ENCODE results near the gene NPRL2. TPM values are rescaled to one million over a fixed set of nuclear protein-coding genes. Genes with fewer than 3 reads are reported as not detected.

The NPRL2 gene
- total RNA-seq, 1 experiment from 2014 or later, result 24.1 TPM

Other genes with a start within 250 kb of the NPRL2 start
- 34.0 and 49.1 TPM in 2 replicates for gene SEMA3F, start 195.5 kb downstream of the NPRL2 start, total RNA-seq (2021)
- 0.48 TPM in 1 of 2 replicates, not detected in the other for gene GNAT1, start 159.2 kb downstream of the NPRL2 start, total RNA-seq (2021)
- 0.33 and 0.37 TPM in 2 replicates for gene SLC38A3, start 145.5 kb downstream of the NPRL2 start, total RNA-seq (2021)
- gene GNAI2, start 114.6 kb downstream of the NPRL2 start, total RNA-seq (2021), result 156 and 201 TPM in 2 replicates
- gene SEMA3B, start 81.6 kb downstream of the NPRL2 start, total RNA-seq (2021), result 52.4 and 92.6 TPM in 2 replicates
- 0.35 and 0.55 TPM in 2 replicates for gene LSMEM2, start 71.7 kb downstream of the NPRL2 start, total RNA-seq (2021)
- gene IFRD2, start 58.3 kb downstream of the NPRL2 start, total RNA-seq (2021), result 93.1 and 118 TPM in 2 replicates
- gene HYAL3, start 51.4 kb downstream of the NPRL2 start, total RNA-seq (2021), result 10.2 and 12.2 TPM in 2 replicates
- gene NAA80, start 51.4 kb downstream of the NPRL2 start, total RNA-seq (2021), result 25.2 and 25.7 TPM in 2 replicates
- gene HYAL1, start 47.2 kb downstream of the NPRL2 start, total RNA-seq (2021), result 1.3 and 1.9 TPM in 2 replicates
- 29.6 and 41.6 TPM in 2 replicates for gene HYAL2, start 28.0 kb downstream of the NPRL2 start, total RNA-seq (2021)
- 24.7 and 28.5 TPM in 2 replicates for gene TUSC2, start 22.6 kb downstream of the NPRL2 start, total RNA-seq (2021)
- gene RASSF1, start 9.9 kb downstream of the NPRL2 start, total RNA-seq (2021), result 15.9 and 17.7 TPM in 2 replicates
- 4.4 and 8.7 TPM in 2 replicates for gene ZMYND10, start 5.0 kb downstream of the NPRL2 start, total RNA-seq (2021)
- gene CYB561D2, start 87 bp upstream of the NPRL2 start, total RNA-seq (2021), result 15.7 and 19.3 TPM in 2 replicates
- 35.2 and 43.5 TPM in 2 replicates for gene TMEM115, start 8.7 kb upstream of the NPRL2 start, total RNA-seq (2021)
- gene CACNA2D2, start 152.9 kb upstream of the NPRL2 start, total RNA-seq (2021), result not detected in 2 replicates
- 7.4 and 7.5 TPM in 2 replicates for gene C3orf18, start 217.0 kb upstream of the NPRL2 start, total RNA-seq (2021)
- gene HEMK1, start 218.7 kb upstream of the NPRL2 start, total RNA-seq (2021), result 20.6 and 24.2 TPM in 2 replicates

Measured in PC-9 (cell line).